GM12878 (cell line): Measurements from ENCODE around the gene NOP14. TPM values are rescaled to one million over a fixed set of nuclear protein-coding genes. Genes with fewer than 3 reads are reported as not detected.
A peak's percentile ranks its signal among the peaks of the same experiment; 100 is the strongest.

Experiments used
- ATAC-seq: fragments of 200-7000 bp; cut with Tn5 transposase; 3 replicates; pipeline ENCODE4 v1.9.1; 2020; ENCODE audit warnings: mild to moderate bottlenecking, moderate library complexity
- BruUV-seq: library from RNA; stranded (reverse); fragments of 400-500 nt; replicated peaks from 2 replicates; lab custom pipeline; 2021; lab: Mats Ljungman, UMichigan
- CTCF ChIA-PET: fragments of 300-600 bp; sonication (Branson Sonifier 250); formaldehyde crosslinking; extraction: SDS; loops from one replicate; lab custom pipeline; 2021; ENCODE audit warnings: inconsistent platforms; lab: Yijun Ruan, JAX
- POLR2A ChIA-PET: fragments of 350-600 bp; formaldehyde crosslinking; extraction: SDS; loops from one replicate; lab custom pipeline; 2021; ENCODE audit warnings: inconsistent platforms; lab: Charles Lee
- RAD21 ChIA-PET: fragments of 300-600 bp; sonication (Branson Sonifier 250); formaldehyde crosslinking; loops from one replicate; lab custom pipeline; 2023; ENCODE audit warnings: antibody characterized with exemption; ENCODE audit not compliant: unreplicated experiment; lab: Charles Lee
- SMC1A ChIA-PET: fragments of 300-600 bp; sonication (Branson Sonifier 250); formaldehyde crosslinking; loops from one replicate; lab custom pipeline; 2023; ENCODE audit not compliant: unreplicated experiment, uncharacterized antibody; lab: Charles Lee
- DNase-seq: peaks from one replicate; pipeline ENCODE4 v3.0.0-alpha.2; 2011; ENCODE audit warnings: low read depth, low spot score
- FAIRE-seq: peaks from 3 replicates; lab custom pipeline; 2011; peaks lifted over from hg19 to GRCh38; lab: Jason Lieb, UNC
- H2AFZ ChIP-seq: 2 replicates; pipeline ENCODE4 v1.6.0; 2011; ENCODE audit warnings: low read depth, low read length, control low read depth; ENCODE audit not compliant: control insufficient read depth
- H3K27ac ChIP-seq: 2 replicates; pipeline ENCODE4 v1.5.1; 2011; ENCODE audit warnings: control low read depth; ENCODE audit not compliant: control insufficient read depth, insufficient read depth
- H3K27me3 ChIP-seq, 2 experiments: replicated peaks in 1 of 2; 2 replicates each; pipeline versions ENCODE4 v1.6.0 to v1.6.1; 2011; ENCODE audit warnings: low read length in 1 of 2; ENCODE audit not compliant: control insufficient read depth in 2 of 2, insufficient read depth in 2 of 2
- H3K36me3 ChIP-seq, 2 experiments: 2 replicates each; pipeline ENCODE4 v1.5.1; 2011; ENCODE audit warnings: low read length in 1 of 2; ENCODE audit not compliant: control insufficient read depth in 2 of 2, insufficient read depth in 2 of 2
- H3K4me1 ChIP-seq: 2 replicates; pipeline ENCODE4 v1.6.1; 2011; ENCODE audit warnings: mild to moderate bottlenecking, low read length, moderate library complexity, mixed read lengths; ENCODE audit not compliant: control insufficient read depth, insufficient read depth
- H3K4me2 ChIP-seq: 2 replicates; pipeline ENCODE4 v1.6.0; 2011; ENCODE audit warnings: control low read depth; ENCODE audit not compliant: control insufficient read depth, insufficient read depth
- H3K4me3 ChIP-seq: fragments of 200-600 bp; sonication (generic); 2 replicates; pipeline ENCODE4 v1.5.1; 2016
- H3K79me2 ChIP-seq: 2 replicates; pipeline ENCODE4 v1.6.0; 2011; ENCODE audit warnings: low read length; ENCODE audit not compliant: control insufficient read depth, insufficient read depth
- H3K9ac ChIP-seq: 2 replicates; pipeline ENCODE4 v1.8.0; 2011; ENCODE audit warnings: low read length, control low read depth, mixed read lengths; ENCODE audit not compliant: control insufficient read depth, insufficient read depth
- H3K9me3 ChIP-seq: replicated peaks from 3 replicates; pipeline ENCODE4 v1.5.1; 2011; ENCODE audit warnings: mild to moderate bottlenecking, low read length; ENCODE audit not compliant: control insufficient read depth, insufficient read depth
- H4K20me1 ChIP-seq: 2 replicates; pipeline ENCODE4 v1.6.0; 2011; ENCODE audit not compliant: control insufficient read depth, insufficient read depth
- BCL3 ChIP-seq: IDR thresholded peaks from 2 replicates; pipeline ENCODE4 v1.6.1; 2011; ENCODE audit warnings: borderline replicate concordance, low read depth, mild to moderate bottlenecking, moderate library complexity, low read length; ENCODE audit not compliant: insufficient read depth, poor library complexity, severe bottlenecking
- CBX5 ChIP-seq: sonication (generic); IDR thresholded peaks from 2 replicates; pipeline ENCODE4 v1.6.1; 2016; ENCODE audit warnings: low read depth, moderate library complexity, mild to moderate bottlenecking, inconsistent platforms
- FOS ChIP-seq: IDR thresholded peaks from 3 replicates; pipeline ENCODE4 v1.6.1; 2011; ENCODE audit warnings: borderline replicate concordance; ENCODE audit not compliant: insufficient read length; ENCODE audit errors: extremely low read depth
- MYC ChIP-seq: IDR thresholded peaks from 2 replicates; pipeline ENCODE4 v1.6.1; 2011; ENCODE audit warnings: mild to moderate bottlenecking, low read length, moderate library complexity, inconsistent platforms; ENCODE audit not compliant: insufficient read depth, insufficient replicate concordance, insufficient read length, severe bottlenecking
- NBN ChIP-seq: fragments of 450-650 bp; IDR thresholded peaks from 2 replicates; pipeline ENCODE4 v1.6.1; 2016
- RCOR1 ChIP-seq: conservative IDR thresholded peaks from 2 replicates; pipeline ENCODE4 v1.6.1; 2012; ENCODE audit warnings: low read depth, low read length, improper control_type of control experiment
- STAT3 ChIP-seq: IDR thresholded peaks from 2 replicates; pipeline ENCODE4 v1.6.1; 2011; ENCODE audit warnings: low read depth, low read length, improper control_type of control experiment
- WGBS: methylation state at CpG from one replicate; pipeline ENCODE4 v1.1.6; 2016; ENCODE audit warnings: low lambda C conversion rate; ENCODE audit not compliant: insufficient replicate concordance, insufficient coverage; ENCODE audit errors: missing lambda C conversion rate; 5-methylcytosine and 5-hydroxymethylcytosine counted together
- in situ Hi-C: fragments of 300-500 bp; cut with MboI; formaldehyde crosslinking; loops from 9 replicates; pipeline ENCODE4 v1.14.3; 2018; ENCODE audit warnings: mixed read lengths
- intact Hi-C: fragments of 100-400 bp; cut with micrococcal nuclease; formaldehyde crosslinking; loops from one replicate; pipeline ENCODE4 v1.14.2; 2022; ENCODE audit not compliant: unreplicated experiment
- polyA plus RNA-seq, 11 experiments: library from polyadenylated mRNA; depleted of rRNA in 4 of 11; unstranded in 6 of 11; stranded (reverse) in 5 of 11; fragments of >200 nt; fragmentation: Nextera tagmentation in 4 of 11; fragmentation: Illumina TruSeq in 1 of 11; extraction: Ambion mirVana in 4 of 11; extraction: Trizol in 1 of 11; gene quantifications; 1 replicate in 1 of 11; 2 replicates in 10 of 11; pipeline versions ENCODE4 v1.2.1 to v1.2.3, GENCODE V29; 2011 to 2016; ENCODE audit warnings: inconsistent platforms in 2 of 11, missing spikeins in 2 of 11, low read depth in 1 of 11
- total RNA-seq, 4 experiments: library from RNA; depleted of rRNA in 3 of 4; stranded (reverse); fragments of >200 nt in 3 of 4; fragmentation: Illumina TruSeq in 1 of 4; extraction: Trizol in 1 of 4; gene quantifications; 2 replicates each; pipeline versions ENCODE4 v1.2.1 to v1.2.3, GENCODE V29; 2013 to 2021

NOP14 gene
- total and polyA plus RNA-seq, 10 of the 15 experiments (the other 5 are each of a cell fraction or from before 2014, with no cell fraction given) = 13.8 to 80.6 (median 49.7) TPM

GRCh38 chr4:2893772-2894171 lies 69.4 kb downstream of the NOP14 start:
- no peaks in the 10 kb centered on the region for H3K79me2 ChIP-seq
- ChIA-PET CTCF (no interaction called here), POLR2A (no interaction called here), SMC1A (interaction anchor here (0.8 to 1.6 kb wide), 2 partner anchors 60 to 131 kb away, joined by 3 to 4 read pairs; no protein-coding TSS in a partner anchor), RAD21 (no interaction called here)
- no peak overlapping the region for H3K4me3 ChIP-seq
- H3K27me3 ChIP-seq = no peaks in the 10 kb centered on the region
- no TSS peak for BruUV-seq
- FAIRE-seq (no peak), DNase-seq (no peak), ATAC-seq (no peak)
- TF ChIP-seq CBX5 = no peak
- TF ChIP-seq FOS = no peak
- TF ChIP-seq RCOR1 = no peak
- no peak for TF ChIP-seq NBN
- H3K36me3 ChIP-seq = peaks cover 3 to 20% of the 10 kb centered on the region in 2 experiments
- H3K4me2 ChIP-seq = no peak overlapping the region
- H3K9me3 ChIP-seq = no peaks in the 10 kb centered on the region
- H4K20me1 ChIP-seq = no peaks in the 10 kb centered on the region
- no peak overlapping the region for H2AFZ ChIP-seq
- WGBS = 92% methylated on average over 5 of the region's 5 CpGs
- intact Hi-C loops = no loop called here
- in situ Hi-C loops = no loop called here
- H3K4me1 ChIP-seq = no peaks in the 10 kb centered on the region
- H3K27ac ChIP-seq = no peak overlapping the region
- no peak overlapping the region for H3K9ac ChIP-seq

- DNase-seq (no peak), FAIRE-seq (no peak), ATAC-seq (no peak)
- Histone ChIP-seq H3K9me3 (no peaks in the 10 kb centered on the region), H4K20me1 (no peaks in the 10 kb centered on the region), H3K9ac (no peak overlapping the region), H3K4me1 (no peaks in the 10 kb centered on the region), H3K36me3 (peaks cover 7 to 17% of the 10 kb centered on the region in 2 experiments; a peak in 3 of 4 replicates), H3K27me3 (no peaks in the 10 kb centered on the region), H3K79me2 (no peaks in the 10 kb centered on the region), H3K27ac (no peak overlapping the region), H3K4me2 (no peak overlapping the region), H3K4me3 (no peak overlapping the region), H2AFZ (no peak overlapping the region)
- ChIA-PET SMC1A (interaction anchor here (0.9 to 1.3 kb wide), 6 partner anchors 9 to 675 kb away, joined by 3 to 5 read pairs (median 3); no protein-coding TSS in a partner anchor), POLR2A (interaction anchor here (0.7 kb wide), 1 partner anchor 18 kb away, joined by 3 read pairs; no protein-coding TSS in a partner anchor), CTCF (interaction anchor here (0.8 to 1.2 kb wide), 5 partner anchors 9 to 127 kb away, joined by 3 to 5 read pairs (median 3); no protein-coding TSS in a partner anchor), RAD21 (interaction anchor here (0.7 to 1.2 kb wide), 2 partner anchors 36 to 46 kb away, joined by 3 read pairs; no protein-coding TSS in a partner anchor)
- 97% methylated on average over 5 of the region's 5 CpGs for WGBS
- intact Hi-C loops (no loop called here), in situ Hi-C loops (no loop called here)
- TF ChIP-seq BCL3 (peak; percentile 23), MYC (no peak), STAT3 (no peak)
- no TSS peak for BruUV-seq
These were observed 71.9 kb downstream of the NOP14 start for GRCh38 chr4:2891294-2891693.
